ENCODE data around the gene SLC22A4.

SLC22A4 gene

GRCh38 chr5:132293992-132294727 is at the start of gene SLC22A4:
SLC22A4 (plus strand) TSS chr5:132294394; CDS start chr5:132294617, 223 bp downstream.
- peak; percentile 58 for DNase-seq (ENCODE audit: low read depth)

GRCh38 chr5:132245593-132245992 is 48.6 kb upstream of the SLC22A4 start:
- no peak for DNase-seq (ENCODE audit: low read depth)

GRCh38 chr5:132246806-132247205 is 47.4 kb upstream of the SLC22A4 start:
- DNase-seq (ENCODE audit: low read depth): no peak

- no peak for DNase-seq (ENCODE audit: low read depth)
Observed at GRCh38 chr5:132250547-132250946, 43.6 kb upstream of the SLC22A4 start.

- DNase-seq (ENCODE audit: low read depth): no peak
Observed at GRCh38 chr5:132251220-132251725, 42.9 kb upstream of the SLC22A4 start.

- DNase-seq (ENCODE audit: low read depth): no peak
Observed at GRCh38 chr5:132253008-132253441, 41.2 kb upstream of the SLC22A4 start.

GRCh38 chr5:132253452-132254320 is 40.5 kb upstream of the SLC22A4 start:
- DNase-seq (ENCODE audit: low read depth): no peak

- no peak for DNase-seq (ENCODE audit: low read depth)
Observed at GRCh38 chr5:132254321-132254977, 39.7 kb upstream of the SLC22A4 start.

- DNase-seq (ENCODE audit: low read depth): no peak
Observed at GRCh38 chr5:132256086-132256782, 38.0 kb upstream of the SLC22A4 start.

GRCh38 chr5:132256783-132257130 is 37.4 kb upstream of the SLC22A4 start:
- DNase-seq (ENCODE audit: low read depth): no peak

GRCh38 chr5:132257131-132258101 is 36.8 kb upstream of the SLC22A4 start, which contains the start of gene PDLIM4:
PDLIM4 (plus strand) TSS chr5:132257696; CDS start chr5:132257735, 39 bp downstream.
- no peak for DNase-seq (ENCODE audit: low read depth)

GRCh38 chr5:132258102-132259068 is 35.8 kb upstream of the SLC22A4 start:
- DNase-seq (ENCODE audit: low read depth): no peak

- DNase-seq (ENCODE audit: low read depth): no peak
Observed at GRCh38 chr5:132259069-132259851, 34.9 kb upstream of the SLC22A4 start.

GRCh38 chr5:132260051-132260450 is 34.1 kb upstream of the SLC22A4 start:
- DNase-seq (ENCODE audit: low read depth): no peak

- DNase-seq (ENCODE audit: low read depth): no peak
Observed at GRCh38 chr5:132260714-132261551, 33.3 kb upstream of the SLC22A4 start.

- no peak for DNase-seq (ENCODE audit: low read depth)
Observed at GRCh38 chr5:132261881-132262845, 32.0 kb upstream of the SLC22A4 start.
